ENCODE data around the gene PDE8A. TPM values are rescaled to one million over a fixed set of nuclear protein-coding genes. Genes with fewer than 3 reads are reported as not detected.

PDE8A gene
- total RNA-seq, 4 donors from 2014 or later = 69.0 to 109 (median 89.5) TPM

DNA sequence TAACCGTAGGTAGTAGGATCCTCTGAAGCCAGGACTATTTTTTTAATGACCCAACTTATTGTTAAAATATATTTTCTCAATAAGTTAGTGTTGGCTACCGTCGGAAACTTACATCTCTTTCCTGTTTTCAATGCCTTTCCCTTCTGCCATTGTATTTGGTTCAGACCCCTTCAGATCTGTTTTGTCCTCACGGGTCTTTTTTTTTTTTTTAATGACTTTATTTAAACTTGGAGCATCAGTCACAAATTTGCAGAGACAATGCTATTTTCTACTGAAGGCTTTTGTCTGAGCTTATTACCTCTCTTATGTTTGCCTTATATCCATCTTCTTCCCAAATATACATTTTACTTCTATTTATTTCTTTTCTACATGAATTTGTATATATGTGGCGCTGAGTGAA lies 47.6 kb downstream of the PDE8A start:
- H3K4me1 ChIP-seq = peaks cover 0 to 88% (median 6%) of the 10 kb centered on the region in 4 donors
- no peak for DNase-seq
- TF ChIP-seq POLR2A (IDR thresholded peaks at IDR 0.05) = no peak
- TF ChIP-seq, protein P1, sequence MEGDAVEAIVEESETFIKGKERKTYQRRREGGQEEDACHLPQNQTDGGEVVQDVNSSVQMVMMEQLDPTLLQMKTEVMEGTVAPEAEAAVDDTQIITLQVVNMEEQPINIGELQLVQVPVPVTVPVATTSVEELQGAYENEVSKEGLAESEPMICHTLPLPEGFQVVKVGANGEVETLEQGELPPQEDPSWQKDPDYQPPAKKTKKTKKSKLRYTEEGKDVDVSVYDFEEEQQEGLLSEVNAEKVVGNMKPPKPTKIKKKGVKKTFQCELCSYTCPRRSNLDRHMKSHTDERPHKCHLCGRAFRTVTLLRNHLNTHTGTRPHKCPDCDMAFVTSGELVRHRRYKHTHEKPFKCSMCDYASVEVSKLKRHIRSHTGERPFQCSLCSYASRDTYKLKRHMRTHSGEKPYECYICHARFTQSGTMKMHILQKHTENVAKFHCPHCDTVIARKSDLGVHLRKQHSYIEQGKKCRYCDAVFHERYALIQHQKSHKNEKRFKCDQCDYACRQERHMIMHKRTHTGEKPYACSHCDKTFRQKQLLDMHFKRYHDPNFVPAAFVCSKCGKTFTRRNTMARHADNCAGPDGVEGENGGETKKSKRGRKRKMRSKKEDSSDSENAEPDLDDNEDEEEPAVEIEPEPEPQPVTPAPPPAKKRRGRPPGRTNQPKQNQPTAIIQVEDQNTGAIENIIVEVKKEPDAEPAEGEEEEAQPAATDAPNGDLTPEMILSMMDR (IDR thresholded peaks at IDR 0.05) = no peak
- no peaks in the 10 kb centered on the region for H3K9me3 ChIP-seq
- no peak overlapping the region for H3K4me3 ChIP-seq
- H3K27ac ChIP-seq = peak overlapping the region in 1 of 4 donors; percentile 73
- H3K36me3 ChIP-seq = no peaks in the 10 kb centered on the region
- no peaks in the 10 kb centered on the region for H3K27me3 ChIP-seq

GRCh38 chr15:85030301-85030929 lies 48.8 kb downstream of the PDE8A start:
- Histone ChIP-seq H3K4me1 (peaks cover 0 to 80% (median 6%) of the 10 kb centered on the region in 4 donors), H3K9me3 (no peaks in the 10 kb centered on the region), H3K36me3 (no peaks in the 10 kb centered on the region), H3K4me3 (no peak overlapping the region), H3K27ac (peak overlapping the region in 3 of 4 donors; percentile 45 to 83 (median 73)), H3K27me3 (no peaks in the 10 kb centered on the region)
- no peak for TF ChIP-seq POLR2A (IDR thresholded peaks at IDR 0.05)
- TF ChIP-seq, protein P1 (IDR thresholded peaks at IDR 0.05) = no peak
- no peak for DNase-seq

DNA sequence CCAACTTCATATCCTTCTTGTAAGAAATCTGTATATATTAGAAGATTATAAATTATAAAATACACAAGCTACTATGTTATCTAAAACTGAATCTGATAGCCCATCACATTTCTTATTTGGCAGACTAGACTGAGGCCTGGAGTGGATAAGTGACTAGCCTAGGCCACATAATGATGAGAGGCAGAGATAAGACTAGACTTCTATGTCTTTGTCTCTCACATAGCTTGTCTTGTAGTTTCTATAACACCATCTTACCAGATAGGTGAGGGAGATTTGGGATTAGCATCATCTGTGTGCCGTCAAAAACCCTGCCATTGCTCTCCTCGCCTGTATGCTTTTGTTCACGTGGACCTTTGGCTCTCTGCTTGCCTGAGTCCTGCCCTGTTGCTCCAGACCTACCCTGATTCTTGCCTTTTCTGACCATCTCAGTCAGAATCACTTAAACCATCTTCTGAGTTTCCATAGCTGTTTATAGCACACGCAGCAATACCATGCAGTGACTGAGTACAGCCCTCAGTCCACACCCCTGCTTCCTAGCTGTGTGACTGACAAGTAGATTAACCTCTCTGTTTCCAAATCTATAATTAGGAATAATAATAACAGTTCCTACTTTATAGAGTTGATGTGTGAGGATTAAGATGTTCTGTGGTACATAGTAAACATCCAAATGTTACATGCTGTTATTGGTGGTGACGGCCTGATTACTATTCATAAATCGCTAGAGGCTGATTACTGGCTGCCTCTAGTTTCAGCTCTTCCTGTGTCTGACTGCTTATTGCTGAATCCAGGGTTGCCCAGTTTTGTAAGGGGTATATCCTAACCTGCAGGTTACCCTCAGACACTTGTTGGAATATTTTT lies 49.7 kb downstream of the PDE8A start:
- no peak for TF ChIP-seq POLR2A (IDR thresholded peaks at IDR 0.05)
- TF ChIP-seq, protein P1 (IDR thresholded peaks at IDR 0.05) = no peak
- H3K36me3 ChIP-seq = no peaks in the 10 kb centered on the region
- no peak for DNase-seq
- H3K4me1 ChIP-seq = peaks cover 0 to 78% (median 6%) of the 10 kb centered on the region in 4 donors
- H3K9me3 ChIP-seq = no peaks in the 10 kb centered on the region
- no peaks in the 10 kb centered on the region for H3K27me3 ChIP-seq
- peak overlapping the region in 1 of 4 donors; percentile 4 for H3K4me3 ChIP-seq
- peak overlapping the region in 3 of 4 donors; percentile 54 to 83 (median 69) for H3K27ac ChIP-seq

- peak overlapping the region in 2 of 4 donors; percentile 4 to 11 for H3K4me3 ChIP-seq
- no peaks in the 10 kb centered on the region for H3K9me3 ChIP-seq
- no peak for DNase-seq
- peak overlapping the region in 3 of 4 donors; percentile 54 to 83 (median 69) for H3K27ac ChIP-seq
- peaks cover 0 to 76% (median 6%) of the 10 kb centered on the region in 4 donors for H3K4me1 ChIP-seq
- TF ChIP-seq, protein P1 (IDR thresholded peaks at IDR 0.05) = no peak
- TF ChIP-seq POLR2A (IDR thresholded peaks at IDR 0.05) = no peak
- H3K36me3 ChIP-seq = no peaks in the 10 kb centered on the region
- no peaks in the 10 kb centered on the region for H3K27me3 ChIP-seq
These were observed 50.4 kb downstream of the PDE8A start for GRCh38 chr15:85031944-85032558.

GRCh38 chr15:85033148-85033547 lies 51.5 kb downstream of the PDE8A start:
- no peak overlapping the region for H3K4me3 ChIP-seq
- H3K27ac ChIP-seq = peak overlapping the region in 3 of 4 donors; percentile 54 to 83 (median 69)
- H3K36me3 ChIP-seq = no peaks in the 10 kb centered on the region
- H3K27me3 ChIP-seq = no peaks in the 10 kb centered on the region
- peaks cover 0 to 69% (median 4%) of the 10 kb centered on the region in 4 donors for H3K4me1 ChIP-seq
- no peak for TF ChIP-seq POLR2A (IDR thresholded peaks at IDR 0.05)
- TF ChIP-seq, protein P1 (IDR thresholded peaks at IDR 0.05) = no peak
- DNase-seq = no peak
- H3K9me3 ChIP-seq = no peaks in the 10 kb centered on the region
